HEK293 (cell line): ENCODE data around the gene RBM15B.

ENCODE experiments used
- KLF9 ChIP-seq: fragments of 450-650 bp; formaldehyde crosslinking; IDR thresholded peaks from 2 replicates; pipeline ENCODE4 v1.5.1; 2016; ENCODE audit warnings: missing biosample characterization, missing genetic modification characterization, low read depth
- REPIN1 ChIP-seq: fragments of 450-650 bp; formaldehyde crosslinking; IDR thresholded peaks from 2 replicates; pipeline ENCODE4 v1.5.1; 2017; ENCODE audit warnings: missing biosample characterization, missing genetic modification characterization, low read depth
- TCF7L2 ChIP-seq: IDR thresholded peaks from 2 replicates; pipeline ENCODE4 v1.6.1; 2011; ENCODE audit warnings: low read depth, mild to moderate bottlenecking, inconsistent platforms, low read length, moderate library complexity, borderline replicate concordance
- ZNF146 ChIP-seq: fragments of 450-650 bp; formaldehyde crosslinking; IDR thresholded peaks from 2 replicates; pipeline ENCODE4 v1.5.1; 2016; ENCODE audit warnings: missing biosample characterization, missing genetic modification characterization
- ZNF302 ChIP-seq: fragments of 450-650 bp; formaldehyde crosslinking; IDR thresholded peaks from 2 replicates; pipeline ENCODE4 v1.5.1; 2016; ENCODE audit warnings: missing biosample characterization, missing genetic modification characterization, low read depth
- ZNF394 ChIP-seq: fragments of 450-650 bp; formaldehyde crosslinking; IDR thresholded peaks from 2 replicates; pipeline ENCODE4 v1.5.1; 2016; ENCODE audit warnings: missing biosample characterization, missing genetic modification characterization, mild to moderate bottlenecking, moderate library complexity, borderline replicate concordance
- ZNF426 ChIP-seq: fragments of 450-650 bp; formaldehyde crosslinking; IDR thresholded peaks from 2 replicates; pipeline ENCODE4 v1.5.1; 2017; ENCODE audit warnings: missing biosample characterization, missing genetic modification characterization, mild to moderate bottlenecking, inconsistent platforms, moderate library complexity
- ZNF558 ChIP-seq: fragments of 450-650 bp; formaldehyde crosslinking; IDR thresholded peaks from 2 replicates; pipeline ENCODE4 v1.5.1; 2016; ENCODE audit warnings: missing biosample characterization, missing genetic modification characterization
- ZNF596 ChIP-seq: fragments of 450-650 bp; IDR thresholded peaks from 2 replicates; pipeline ENCODE4 v1.5.0; 2018; ENCODE audit warnings: missing biosample characterization, mild to moderate bottlenecking, missing genetic modification characterization, moderate library complexity
- ZNF664 ChIP-seq: fragments of 450-650 bp; formaldehyde crosslinking; IDR thresholded peaks from 2 replicates; pipeline ENCODE4 v1.5.1; 2016; ENCODE audit warnings: missing biosample characterization, missing genetic modification characterization
- ZNF843 ChIP-seq: fragments of 450-650 bp; formaldehyde crosslinking; IDR thresholded peaks from 2 replicates; pipeline ENCODE4 v1.5.1; 2016; ENCODE audit warnings: missing biosample characterization, missing genetic modification characterization
- ZSCAN30 ChIP-seq: fragments of 450-650 bp; IDR thresholded peaks from 2 replicates; pipeline ENCODE4 v1.5.1; 2018; ENCODE audit warnings: missing biosample characterization, mild to moderate bottlenecking, missing genetic modification characterization, moderate library complexity
- TF ChIP-seq, protein P1 (sequence below): fragments of 450-650 bp; formaldehyde crosslinking; IDR thresholded peaks from 2 replicates; pipeline ENCODE4 v1.5.1; 2016; ENCODE audit warnings: missing biosample characterization, missing genetic modification characterization
- TF ChIP-seq, protein P2 (sequence below): fragments of 450-650 bp; formaldehyde crosslinking; IDR thresholded peaks from 2 replicates; pipeline ENCODE4 v1.5.1; 2016; ENCODE audit warnings: missing biosample characterization, missing genetic modification characterization

DNA sequence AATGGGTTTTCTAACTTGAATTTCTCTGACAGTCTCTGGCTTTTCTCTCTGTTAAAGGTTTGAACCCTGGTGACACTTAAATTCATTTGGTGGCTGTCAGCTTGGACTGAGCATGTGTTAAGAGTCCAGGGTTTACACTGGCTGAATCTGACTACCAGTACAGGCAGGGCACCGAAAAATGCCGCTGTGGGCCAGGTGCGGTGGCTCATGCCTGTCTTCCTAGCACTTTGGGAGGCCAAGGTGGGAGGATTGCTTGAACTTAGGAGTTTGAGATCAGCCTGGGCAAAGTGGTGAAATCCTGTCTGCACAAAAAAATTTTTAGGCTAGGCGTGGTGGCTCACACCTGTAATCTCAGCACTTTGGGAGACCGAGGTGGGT, 4.2 kb upstream of the RBM15B start:
- no peak for TF ChIP-seq ZSCAN30
- no peak for TF ChIP-seq TCF7L2
- TF ChIP-seq, protein P1, sequence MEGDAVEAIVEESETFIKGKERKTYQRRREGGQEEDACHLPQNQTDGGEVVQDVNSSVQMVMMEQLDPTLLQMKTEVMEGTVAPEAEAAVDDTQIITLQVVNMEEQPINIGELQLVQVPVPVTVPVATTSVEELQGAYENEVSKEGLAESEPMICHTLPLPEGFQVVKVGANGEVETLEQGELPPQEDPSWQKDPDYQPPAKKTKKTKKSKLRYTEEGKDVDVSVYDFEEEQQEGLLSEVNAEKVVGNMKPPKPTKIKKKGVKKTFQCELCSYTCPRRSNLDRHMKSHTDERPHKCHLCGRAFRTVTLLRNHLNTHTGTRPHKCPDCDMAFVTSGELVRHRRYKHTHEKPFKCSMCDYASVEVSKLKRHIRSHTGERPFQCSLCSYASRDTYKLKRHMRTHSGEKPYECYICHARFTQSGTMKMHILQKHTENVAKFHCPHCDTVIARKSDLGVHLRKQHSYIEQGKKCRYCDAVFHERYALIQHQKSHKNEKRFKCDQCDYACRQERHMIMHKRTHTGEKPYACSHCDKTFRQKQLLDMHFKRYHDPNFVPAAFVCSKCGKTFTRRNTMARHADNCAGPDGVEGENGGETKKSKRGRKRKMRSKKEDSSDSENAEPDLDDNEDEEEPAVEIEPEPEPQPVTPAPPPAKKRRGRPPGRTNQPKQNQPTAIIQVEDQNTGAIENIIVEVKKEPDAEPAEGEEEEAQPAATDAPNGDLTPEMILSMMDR (tag by site-specific recombination): no peak
- no peak for TF ChIP-seq ZNF426 (tag by site-specific recombination)
- no peak for TF ChIP-seq REPIN1 (tag by site-specific recombination)
- no peak for TF ChIP-seq KLF9
- no peak for TF ChIP-seq ZNF558
- TF ChIP-seq, protein P2, sequence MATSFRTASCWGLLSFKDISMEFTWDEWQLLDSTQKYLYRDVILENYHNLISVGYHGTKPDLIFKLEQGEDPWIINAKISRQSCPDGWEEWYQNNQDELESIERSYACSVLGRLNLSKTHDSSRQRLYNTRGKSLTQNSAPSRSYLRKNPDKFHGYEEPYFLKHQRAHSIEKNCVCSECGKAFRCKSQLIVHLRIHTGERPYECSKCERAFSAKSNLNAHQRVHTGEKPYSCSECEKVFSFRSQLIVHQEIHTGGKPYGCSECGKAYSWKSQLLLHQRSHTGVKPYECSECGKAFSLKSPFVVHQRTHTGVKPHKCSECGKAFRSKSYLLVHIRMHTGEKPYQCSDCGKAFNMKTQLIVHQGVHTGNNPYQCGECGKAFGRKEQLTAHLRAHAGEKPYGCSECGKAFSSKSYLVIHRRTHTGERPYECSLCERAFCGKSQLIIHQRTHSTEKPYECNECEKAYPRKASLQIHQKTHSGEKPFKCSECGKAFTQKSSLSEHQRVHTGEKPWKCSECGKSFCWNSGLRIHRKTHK: no peak
- no peak for TF ChIP-seq ZNF843
- no peak for TF ChIP-seq ZNF146 (tag by site-specific recombination)
- TF ChIP-seq ZNF664: no peak
- TF ChIP-seq ZNF596 (tag by site-specific recombination): no peak
- TF ChIP-seq ZNF394 (tag by site-specific recombination): no peak
- TF ChIP-seq ZNF302: no peak
